ENCODE measurements around the gene CCL16.

- no peak for TF ChIP-seq POLR2A (IDR thresholded peaks at IDR 0.05; ENCODE audit: low read depth)
- no peak for TF ChIP-seq CTCF (IDR thresholded peaks at IDR 0.05)
- no peak for TF ChIP-seq POLR2AphosphoS5 (IDR thresholded peaks at IDR 0.05)
- TF ChIP-seq EP300 (IDR thresholded peaks at IDR 0.05), result no peak
These were observed 53.6 kb downstream of the CCL16 start for GRCh38 chr17:35927714-35928113.
